H1 (cell line): ENCODE data around the gene SLC7A10. TPM values are rescaled to one million over a fixed set of nuclear protein-coding genes. Genes with fewer than 3 reads are reported as not detected.

Experiments used
- JUN ChIP-seq: IDR thresholded peaks from 2 replicates; pipeline ENCODE4 v1.6.1; 2011; ENCODE audit warnings: low read depth, mild to moderate bottlenecking, improper control_type of control experiment, low read length
- NRF1 ChIP-seq: IDR thresholded peaks from 2 replicates; pipeline ENCODE4 v1.6.1; 2011; ENCODE audit warnings: mild to moderate bottlenecking, low read depth, low read length, improper control_type of control experiment
- SP1 ChIP-seq: IDR thresholded peaks from 2 replicates; pipeline ENCODE4 v1.6.1; 2011; ENCODE audit warnings: low read depth, low read length
- polyA plus RNA-seq, 7 experiments: library from polyadenylated mRNA; depleted of rRNA in 3 of 7; stranded (reverse) in 5 of 7; unstranded in 2 of 7; fragments of >200 nt in 5 of 7; fragments of 200-250 nt in 2 of 7; gene quantifications; 1 replicate in 5 of 7; 2 replicates in 1 of 7; 4 replicates in 1 of 7; pipeline versions ENCODE4 v1.2.1 to v1.2.3, GENCODE V29; 2011 to 2013; ENCODE audit warnings: missing spikeins in 2 of 7, mixed read lengths in 2 of 7
- total RNA-seq: library from RNA; stranded (reverse); fragmentation: NEBNext Ultra II Directional; extraction: Animal tissue kit (Norgen Biotek cat#: 25700); gene quantifications from 2 replicates; pipeline ENCODE4 v1.2.1, GENCODE V29; 2021

The SLC7A10 gene
- total and polyA plus RNA-seq, 2 of the 8 experiments (the other 6 are each of a cell fraction or from before 2014, with no cell fraction given): 3.7 to 7.1 TPM

DNA sequence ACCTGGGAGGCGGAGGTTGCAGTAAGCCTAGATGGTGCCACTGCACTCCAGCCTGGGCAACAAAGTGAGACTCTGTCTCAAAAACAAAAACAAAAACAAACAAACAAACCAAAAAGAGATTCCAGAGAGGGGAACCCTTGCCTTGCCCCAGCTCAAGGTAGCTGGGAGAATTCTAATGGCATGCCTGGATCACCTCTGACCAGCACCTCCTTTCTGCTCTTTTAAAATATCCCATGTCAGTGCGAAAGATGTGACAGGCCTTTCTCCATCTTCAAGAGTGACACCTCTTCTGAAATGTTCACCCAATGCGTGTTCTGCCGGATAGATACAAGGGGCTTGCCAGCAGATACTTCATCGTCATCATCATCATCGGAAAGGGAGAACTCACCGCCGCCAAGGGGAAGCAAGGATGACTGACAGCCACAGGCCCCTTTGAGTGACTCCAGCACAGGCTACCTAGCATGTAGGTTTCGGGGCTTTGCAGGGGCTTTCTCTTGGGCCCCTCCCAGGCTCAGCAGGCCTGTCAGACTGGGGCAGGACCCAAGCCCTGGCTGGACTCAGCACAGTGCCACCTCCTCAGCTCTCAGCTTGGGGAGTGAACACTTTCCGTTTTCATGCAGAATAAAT, 50.4 kb downstream of the SLC7A10 start (continued):
- TF ChIP-seq JUN: no peak
- TF ChIP-seq NRF1: no peak
- no peak for TF ChIP-seq SP1
- TF ChIP-seq, all 59 proteins: peak for 0
